Prostate gland (tissue), 2 donors: ENCODE measurements around the gene CD96. TPM values are rescaled to one million over a fixed set of nuclear protein-coding genes. Genes with fewer than 3 reads are reported as not detected.

Source experiments
- DNase-seq: peaks from one replicate; pipeline ENCODE4 v3.0.0-alpha.2; 2019; ENCODE audit warnings: low spot score
- H3K27ac ChIP-seq, 2 donors: fragments of 200-600 bp; sonication (generic); 2 replicates each; pipeline ENCODE4 v1.5.1; 2017 to 2019
- H3K27me3 ChIP-seq: fragments of 200-600 bp; sonication (generic); replicated peaks from 2 replicates; pipeline ENCODE4 v1.5.1; 2019; ENCODE audit not compliant: insufficient read depth
- H3K36me3 ChIP-seq, 2 donors: fragments of 200-600 bp; sonication (generic); 1 replicate in 1 of 2; 2 replicates in 1 of 2; pipeline versions ENCODE4 v1.5.1 to v1.8.1; 2017 to 2019
- H3K4me1 ChIP-seq: fragments of 200-600 bp; sonication (generic); replicated peaks from 2 replicates; pipeline ENCODE4 v1.5.1; 2019
- H3K4me3 ChIP-seq, 2 donors: fragments of 200-600 bp; sonication (generic); 2 replicates each; pipeline ENCODE4 v1.5.1; 2017 to 2019
- H3K9me3 ChIP-seq: fragments of 200-600 bp; sonication (generic); 2 replicates; pipeline ENCODE4 v1.5.1; 2017
- POLR2A ChIP-seq: fragments of 450-650 bp; IDR thresholded peaks from one replicate; pipeline ENCODE4 v1.6.1; 2016; ENCODE audit warnings: antibody characterized with exemption, mild to moderate bottlenecking
- POLR2AphosphoS5 ChIP-seq: sonication (generic); formaldehyde crosslinking; IDR thresholded peaks from one replicate; pipeline ENCODE4 v1.6.1; 2017; ENCODE audit warnings: antibody characterized with exemption
- WGBS: methylation state at CpG from one replicate; pipeline ENCODE4 v1.1.5; 2018; 5-methylcytosine and 5-hydroxymethylcytosine counted together
- intact Hi-C: fragments of 100-400 bp; cut with DNase I; formaldehyde crosslinking; loops from one replicate; pipeline ENCODE4 v1.14.2; 2022
- total RNA-seq, 2 donors: library from RNA; depleted of rRNA; stranded (reverse); fragments of >200 nt; gene quantifications; one replicate each; pipeline ENCODE4 v1.1.0, GENCODE V29; 2016
- TF ChIP-seq, protein P1 (sequence below), 4 experiments: fragments of 200-600 bp in 2 of 4; fragments of 450-650 bp in 2 of 4; sonication (generic) in 2 of 4; IDR thresholded peaks; 1 replicate in 3 of 4; 2 replicates in 1 of 4; pipeline ENCODE4 v1.5.1; 2016 to 2019; ENCODE audit warnings: antibody characterized with exemption in 4 of 4, mild to moderate bottlenecking in 2 of 4, moderate library complexity in 2 of 4

The CD96 gene
- total RNA-seq, 2 donors from 2014 or later, result 0.45 to 2.2 TPM

DNA sequence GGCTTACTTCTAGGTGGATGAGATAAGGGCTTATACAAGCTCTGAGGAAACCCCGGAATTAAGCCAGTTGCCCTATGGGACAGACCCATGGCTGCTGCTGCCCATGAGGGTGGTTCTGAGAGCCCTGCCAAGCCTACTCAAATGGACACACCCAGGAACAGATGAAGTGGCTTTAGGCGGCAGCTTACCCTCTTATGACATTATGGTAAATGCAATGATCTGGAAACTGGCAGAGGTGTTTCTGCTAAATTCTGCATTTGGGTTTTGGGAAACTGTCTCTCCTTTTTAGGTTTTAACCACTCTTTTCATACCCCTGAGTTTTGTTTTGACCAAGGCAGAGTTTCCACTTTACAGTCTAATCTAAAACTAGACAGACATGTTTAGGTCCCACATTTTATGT lies 62.1 kb downstream of the CD96 start:
- Histone ChIP-seq H3K9me3 (no peaks in the 10 kb centered on the region), H3K4me1 (no peaks in the 10 kb centered on the region), H3K4me3 (no peak overlapping the region), H3K27me3 (no peaks in the 10 kb centered on the region), H3K36me3 (no peaks in the 10 kb centered on the region), H3K27ac (no peak overlapping the region)
- intact Hi-C loops, result no loop called here
- WGBS, result 91% methylated on average over 2 of the region's 2 CpGs
- DNase-seq, result no peak
- TF ChIP-seq, protein P1, sequence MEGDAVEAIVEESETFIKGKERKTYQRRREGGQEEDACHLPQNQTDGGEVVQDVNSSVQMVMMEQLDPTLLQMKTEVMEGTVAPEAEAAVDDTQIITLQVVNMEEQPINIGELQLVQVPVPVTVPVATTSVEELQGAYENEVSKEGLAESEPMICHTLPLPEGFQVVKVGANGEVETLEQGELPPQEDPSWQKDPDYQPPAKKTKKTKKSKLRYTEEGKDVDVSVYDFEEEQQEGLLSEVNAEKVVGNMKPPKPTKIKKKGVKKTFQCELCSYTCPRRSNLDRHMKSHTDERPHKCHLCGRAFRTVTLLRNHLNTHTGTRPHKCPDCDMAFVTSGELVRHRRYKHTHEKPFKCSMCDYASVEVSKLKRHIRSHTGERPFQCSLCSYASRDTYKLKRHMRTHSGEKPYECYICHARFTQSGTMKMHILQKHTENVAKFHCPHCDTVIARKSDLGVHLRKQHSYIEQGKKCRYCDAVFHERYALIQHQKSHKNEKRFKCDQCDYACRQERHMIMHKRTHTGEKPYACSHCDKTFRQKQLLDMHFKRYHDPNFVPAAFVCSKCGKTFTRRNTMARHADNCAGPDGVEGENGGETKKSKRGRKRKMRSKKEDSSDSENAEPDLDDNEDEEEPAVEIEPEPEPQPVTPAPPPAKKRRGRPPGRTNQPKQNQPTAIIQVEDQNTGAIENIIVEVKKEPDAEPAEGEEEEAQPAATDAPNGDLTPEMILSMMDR (IDR thresholded peaks at IDR 0.05), result no peak
- TF ChIP-seq POLR2A (no peak), POLR2AphosphoS5 (no peak)

DNA sequence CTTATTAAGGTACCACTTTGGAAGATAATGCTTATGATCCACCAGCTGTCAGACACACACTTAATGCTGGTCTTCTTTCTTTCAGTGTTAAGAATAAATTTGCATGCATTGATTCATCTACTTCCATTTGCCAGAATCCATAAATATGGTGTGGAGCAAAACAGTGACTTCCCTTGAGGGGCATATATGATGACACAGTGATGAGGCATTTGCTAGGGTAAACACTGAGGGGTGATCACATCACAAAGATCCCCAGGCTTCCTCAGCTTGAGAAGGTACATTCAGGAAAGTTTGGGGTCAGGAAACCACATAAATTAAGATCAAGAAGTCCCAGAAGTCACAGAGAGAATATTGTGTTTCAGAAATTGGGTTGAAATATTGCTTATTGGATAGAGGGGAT lies 63.0 kb downstream of the CD96 start:
- intact Hi-C loops, result no loop called here
- no peak overlapping the region for H3K27ac ChIP-seq
- no peaks in the 10 kb centered on the region for H3K9me3 ChIP-seq
- H3K4me1 ChIP-seq, result no peaks in the 10 kb centered on the region
- no peaks in the 10 kb centered on the region for H3K36me3 ChIP-seq
- H3K27me3 ChIP-seq, result no peaks in the 10 kb centered on the region
- TF ChIP-seq POLR2A (no peak), POLR2AphosphoS5 (no peak)
- TF ChIP-seq, protein P1 (IDR thresholded peaks at IDR 0.05), result no peak
- no peak for DNase-seq
- no peak overlapping the region for H3K4me3 ChIP-seq

DNA sequence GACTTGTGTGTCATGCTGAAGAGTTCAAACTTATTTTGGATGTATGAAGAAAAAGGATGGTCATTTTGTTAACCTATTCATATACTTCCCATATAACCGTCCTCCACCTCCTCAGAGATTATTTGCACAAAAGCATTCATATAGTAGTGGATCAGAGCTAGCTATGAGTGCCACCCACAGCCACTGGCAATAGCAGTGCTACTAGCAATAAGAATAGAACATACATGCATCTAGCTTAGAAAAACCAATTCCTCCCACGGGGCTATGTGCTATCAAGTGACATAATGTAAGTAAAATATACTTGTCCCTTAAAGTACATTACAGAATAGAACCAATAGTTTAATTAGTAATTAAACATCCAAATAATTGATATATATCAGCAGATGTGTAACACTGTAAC lies 63.5 kb downstream of the CD96 start:
- WGBS, result 77% methylated on average over 2 of the region's 2 CpGs
- intact Hi-C loops, result no loop called here
- H3K36me3 ChIP-seq, result no peaks in the 10 kb centered on the region
- H3K27ac ChIP-seq, result no peak overlapping the region
- no peaks in the 10 kb centered on the region for H3K27me3 ChIP-seq
- H3K4me3 ChIP-seq, result no peak overlapping the region
- H3K4me1 ChIP-seq, result no peaks in the 10 kb centered on the region
- no peak for TF ChIP-seq POLR2A
- no peak for TF ChIP-seq POLR2AphosphoS5
- no peak for DNase-seq
- H3K9me3 ChIP-seq, result no peaks in the 10 kb centered on the region

DNA sequence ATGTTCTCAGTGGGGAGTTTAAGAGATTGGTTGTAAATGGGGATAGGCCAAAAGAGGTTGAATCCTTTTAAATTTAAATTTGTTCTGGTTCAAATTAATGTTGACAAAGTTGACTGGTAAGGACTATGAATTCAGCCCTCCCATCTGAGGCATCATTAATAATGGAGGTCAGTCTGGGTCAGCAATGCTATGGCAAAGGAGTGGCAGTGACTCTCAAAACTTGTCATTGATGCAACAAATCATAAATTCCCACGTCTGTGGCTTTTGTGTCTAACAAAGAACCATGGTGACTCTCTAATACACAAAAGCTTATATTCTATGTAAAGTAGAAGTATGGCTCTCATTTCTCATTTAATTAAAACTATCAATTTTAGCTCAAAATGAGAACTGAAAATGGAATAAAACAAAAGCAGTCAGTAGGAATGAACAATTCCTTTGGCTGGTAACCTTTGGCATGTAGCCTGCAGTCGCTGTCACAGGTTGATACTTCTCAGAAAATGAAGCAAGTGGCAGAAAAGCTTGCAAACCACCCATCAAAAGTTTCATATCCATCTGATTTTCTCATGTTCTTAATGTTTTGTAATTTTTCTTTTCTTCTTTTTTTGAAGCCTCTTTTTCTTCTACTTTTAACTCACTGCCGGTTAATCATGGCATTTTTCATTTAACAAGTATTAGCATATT lies 65.4 kb downstream of the CD96 start:
- Histone ChIP-seq H3K27ac (no peak overlapping the region), H3K4me3 (no peak overlapping the region), H3K27me3 (no peaks in the 10 kb centered on the region), H3K36me3 (no peaks in the 10 kb centered on the region), H3K4me1 (no peaks in the 10 kb centered on the region), H3K9me3 (no peaks in the 10 kb centered on the region)
- DNase-seq, result no peak
- 74% methylated on average over 3 of the region's 3 CpGs for WGBS
- intact Hi-C loops, result no loop called here
- no peak for TF ChIP-seq POLR2A
- TF ChIP-seq, protein P1 (IDR thresholded peaks at IDR 0.05), result no peak
- no peak for TF ChIP-seq POLR2AphosphoS5

DNA sequence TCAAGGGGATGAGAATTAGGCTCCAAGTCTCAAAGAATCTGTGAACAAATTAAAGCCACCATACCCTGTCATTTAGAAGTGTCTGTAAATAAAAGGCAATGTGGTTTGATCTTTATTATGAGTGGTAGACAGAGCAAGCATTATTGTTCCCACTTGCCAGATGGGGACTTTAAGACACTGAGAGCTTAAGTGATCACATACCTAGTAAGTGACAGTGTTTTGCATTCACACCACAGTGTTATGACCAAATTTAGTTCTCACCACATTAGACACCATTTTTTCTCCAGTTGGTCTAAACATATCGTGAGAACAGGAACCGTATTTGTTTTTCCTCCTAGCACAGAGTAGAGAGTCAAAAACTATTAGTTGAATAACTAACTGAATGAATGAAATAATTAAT lies 66.4 kb downstream of the CD96 start:
- H3K9me3 ChIP-seq, result no peaks in the 10 kb centered on the region
- H3K36me3 ChIP-seq, result no peaks in the 10 kb centered on the region
- no peaks in the 10 kb centered on the region for H3K4me1 ChIP-seq
- no peak for DNase-seq
- TF ChIP-seq, protein P1 (IDR thresholded peaks at IDR 0.05), result no peak
- TF ChIP-seq POLR2A (no peak), POLR2AphosphoS5 (no peak)
- intact Hi-C loops, result no loop called here
- no peak overlapping the region for H3K27ac ChIP-seq
- H3K27me3 ChIP-seq, result no peaks in the 10 kb centered on the region
- H3K4me3 ChIP-seq, result no peak overlapping the region
- WGBS, result 82% methylated on average over 2 of the region's 2 CpGs
